CD14-positive monocyte (primary cell): ENCODE data around the gene ADAM22. TPM values are rescaled to one million over a fixed set of nuclear protein-coding genes. Genes with fewer than 3 reads are reported as not detected.

Experiments
- DNase-seq, 3 donors: peaks; one replicate each; pipeline ENCODE4 v3.0.0-alpha.2; 2011 to 2022
- H2AFZ ChIP-seq: 2 replicates; pipeline ENCODE4 v1.6.0; 2012; ENCODE audit warnings: mild to moderate bottlenecking, low read depth, low read length, inconsistent platforms; ENCODE audit not compliant: insufficient read depth, poor library complexity, severe bottlenecking
- H3K27ac ChIP-seq, 2 donors: 1 replicate in 1 of 2; 2 replicates in 1 of 2; pipeline ENCODE4 v1.5.1; 2012 to 2013; ENCODE audit warnings: low read length in 2 of 2, control low read depth in 1 of 2, inconsistent platforms in 1 of 2, low read depth in 1 of 2, mild to moderate bottlenecking in 1 of 2
- H3K27me3 ChIP-seq, 2 donors: one replicate each; pipeline versions ENCODE4 v1.6.0 to v1.6.1; 2011 to 2013; ENCODE audit warnings: low read length in 2 of 2; ENCODE audit not compliant: control insufficient read depth in 2 of 2, insufficient read depth in 2 of 2
- H3K36me3 ChIP-seq, 2 donors: replicated peaks in 1 of 2; 1 replicate in 1 of 2; 2 replicates in 1 of 2; pipeline versions ENCODE4 v1.5.1 to v1.6.1; 2012 to 2013; ENCODE audit warnings: low read length in 2 of 2, control low read depth in 1 of 2, inconsistent platforms in 1 of 2, mild to moderate bottlenecking in 1 of 2; ENCODE audit not compliant: insufficient read depth in 2 of 2, control insufficient read depth in 1 of 2
- H3K4me1 ChIP-seq, 2 donors: 1 replicate in 1 of 2; 2 replicates in 1 of 2; pipeline versions ENCODE4 v1.5.1 to v1.6.1; 2012 to 2013; ENCODE audit warnings: low read length in 2 of 2, control low read depth in 1 of 2, inconsistent platforms in 1 of 2, mild to moderate bottlenecking in 1 of 2, moderate library complexity in 1 of 2; ENCODE audit not compliant: insufficient read depth in 2 of 2, control insufficient read depth in 1 of 2
- H3K4me2 ChIP-seq: replicated peaks from 2 replicates; pipeline ENCODE3; 2012; ENCODE audit warnings: low read length, moderate library complexity, mild to moderate bottlenecking; ENCODE audit not compliant: poor library complexity, severe bottlenecking; ENCODE audit errors: extremely low read depth
- H3K4me3 ChIP-seq, 3 experiments: fragments of 200-600 bp in 1 of 3; sonication (generic) in 1 of 3; replicated peaks in 1 of 3; 1 replicate in 2 of 3; 2 replicates in 1 of 3; pipeline ENCODE4 v1.5.1; 2011 to 2013; ENCODE audit warnings: low read length in 3 of 3, mild to moderate bottlenecking in 3 of 3, control low read depth in 2 of 3, low read depth in 2 of 3, inconsistent platforms in 1 of 3, moderate library complexity in 1 of 3
- H3K79me2 ChIP-seq: 2 replicates; pipeline ENCODE4 v1.6.0; 2012; ENCODE audit warnings: mild to moderate bottlenecking, control low read depth, inconsistent platforms, low read length, moderate library complexity; ENCODE audit not compliant: insufficient read depth
- H3K9ac ChIP-seq: 2 replicates; pipeline ENCODE4 v1.6.0; 2017; ENCODE audit warnings: low read length, mild to moderate bottlenecking; ENCODE audit not compliant: insufficient read depth, poor library complexity, severe bottlenecking
- H3K9me3 ChIP-seq, 2 donors: replicated peaks in 1 of 2; 1 replicate in 1 of 2; 2 replicates in 1 of 2; pipeline versions ENCODE4 v1.5.1 to v1.6.1; 2012 to 2013; ENCODE audit warnings: low read length in 2 of 2, control low read depth in 1 of 2; ENCODE audit not compliant: control insufficient read depth in 1 of 2, insufficient read depth in 1 of 2
- H4K20me1 ChIP-seq: 2 replicates; pipeline ENCODE4 v1.6.0; 2012; ENCODE audit warnings: mild to moderate bottlenecking, low read length, control low read depth, moderate library complexity; ENCODE audit not compliant: insufficient read depth
- H3K27ac Mint-ChIP-seq, 7 donors: one replicate each; pipeline ENCODE4 v1.8.0; 2020; ENCODE audit warnings: mild to moderate bottlenecking in 7 of 7, mixed read lengths in 7 of 7, moderate library complexity in 6 of 7, inconsistent platforms in 2 of 7
- H3K27me3 Mint-ChIP-seq, 3 donors: one replicate each; pipeline ENCODE4 v1.8.0; 2021 to 2022; ENCODE audit warnings: low read depth in 3 of 3, mild to moderate bottlenecking in 3 of 3, mixed read lengths in 3 of 3, moderate library complexity in 3 of 3, inconsistent platforms in 1 of 3
- H3K36me3 Mint-ChIP-seq, 2 donors: one replicate each; pipeline ENCODE4 v1.8.0; 2020; ENCODE audit warnings: mixed read lengths in 2 of 2, inconsistent platforms in 1 of 2, mild to moderate bottlenecking in 1 of 2
- H3K4me1 Mint-ChIP-seq: one replicate; pipeline ENCODE4 v1.8.0; 2020; ENCODE audit warnings: mild to moderate bottlenecking, mixed read lengths
- H3K4me3 Mint-ChIP-seq, 2 donors: one replicate each; pipeline ENCODE4 v1.8.0; 2020; ENCODE audit warnings: mild to moderate bottlenecking in 2 of 2, mixed read lengths in 2 of 2, moderate library complexity in 1 of 2
- H3K9me3 Mint-ChIP-seq, 7 donors: one replicate each; pipeline ENCODE4 v1.8.0; 2020 to 2022; ENCODE audit warnings: mixed read lengths in 7 of 7, mild to moderate bottlenecking in 6 of 7, moderate library complexity in 6 of 7, inconsistent platforms in 2 of 7
- WGBS: methylation state at CpG from one replicate; pipeline ENCODE4 v1.1.5; 2013; ENCODE audit warnings: missing lambda C conversion rate; ENCODE audit not compliant: insufficient coverage; 5-methylcytosine and 5-hydroxymethylcytosine counted together
- intact Hi-C, 2 donors: fragments of 100-400 bp; cut with micrococcal nuclease; formaldehyde crosslinking; loops; one replicate each; pipeline versions ENCODE4 v1.15.0 to v1.15.1; 2023
- polyA plus RNA-seq, 3 donors: library from polyadenylated mRNA; depleted of rRNA in 1 of 3; unstranded in 2 of 3; stranded (reverse) in 1 of 3; fragments of 300-500 nt in 2 of 3; fragments of >200 nt in 1 of 3; fragmentation: Illumina TruSeq in 2 of 3; gene quantifications; 1 replicate in 2 of 3; 2 replicates in 1 of 3; pipeline ENCODE4 v1.2.3, GENCODE V29; 2012 to 2021
- TF ChIP-seq, protein P1 (sequence below): fragments of 200-600 bp; IDR thresholded peaks from one replicate; pipeline ENCODE4 v1.8.0; 2022; ENCODE audit warnings: antibody characterized with exemption, mild to moderate bottlenecking

Gene ADAM22
- polyA plus RNA-seq, 3 donors: 0.01 to 0.17 TPM; not detected in 1

DNA sequence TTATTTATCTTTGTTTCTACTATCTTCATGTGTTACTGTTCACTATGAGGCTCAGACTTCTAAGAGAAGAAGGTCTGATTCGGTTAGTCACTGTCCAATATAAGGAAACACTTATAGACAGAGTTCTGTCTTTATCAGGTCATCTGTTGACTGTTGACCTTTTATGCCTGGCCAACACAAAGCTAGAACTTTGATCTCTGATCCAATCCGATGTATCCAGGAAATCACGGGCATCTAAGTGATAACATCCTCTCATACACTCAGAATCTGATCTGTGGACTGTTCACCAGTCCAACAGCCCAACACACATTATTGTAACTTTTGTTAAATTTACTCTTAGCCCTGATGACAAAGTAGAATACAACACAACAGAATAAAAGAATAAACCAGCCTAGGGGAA, 171.2 kb downstream of the ADAM22 start:
- WGBS: 100% methylated on average over 2 of the region's 3 CpGs

DNA sequence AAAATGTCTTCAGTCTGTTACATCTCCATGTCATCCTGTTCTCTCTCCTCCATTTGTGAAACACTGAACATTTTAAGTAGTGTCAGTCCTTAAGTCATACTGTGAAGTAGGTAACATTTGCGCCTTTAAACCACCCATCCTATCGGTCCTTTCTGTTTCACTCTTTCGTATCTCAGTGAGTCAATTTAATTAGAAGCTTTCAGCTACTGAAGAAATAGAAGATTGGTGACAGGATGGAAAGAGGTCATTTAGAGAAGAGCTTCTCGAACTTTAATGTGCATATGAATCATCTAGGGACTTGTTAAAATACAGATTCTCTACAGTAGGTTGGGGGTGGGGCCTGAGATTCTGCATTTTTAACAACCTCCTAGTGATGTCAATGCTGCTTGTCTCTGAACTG, 172.4 kb downstream of the ADAM22 start:
- 100% methylated on average over 1 of the region's 4 CpGs for WGBS
- Mint-ChIP-seq H3K9me3 (no peaks in the 10 kb centered on the region), H3K27ac (no peak overlapping the region), H3K4me3 (no peak overlapping the region), H3K27me3 (no peaks in the 10 kb centered on the region), H3K4me1 (no peaks in the 10 kb centered on the region), H3K36me3 (no peaks in the 10 kb centered on the region)
- H3K9ac ChIP-seq: no peak overlapping the region
- TF ChIP-seq, protein P1, sequence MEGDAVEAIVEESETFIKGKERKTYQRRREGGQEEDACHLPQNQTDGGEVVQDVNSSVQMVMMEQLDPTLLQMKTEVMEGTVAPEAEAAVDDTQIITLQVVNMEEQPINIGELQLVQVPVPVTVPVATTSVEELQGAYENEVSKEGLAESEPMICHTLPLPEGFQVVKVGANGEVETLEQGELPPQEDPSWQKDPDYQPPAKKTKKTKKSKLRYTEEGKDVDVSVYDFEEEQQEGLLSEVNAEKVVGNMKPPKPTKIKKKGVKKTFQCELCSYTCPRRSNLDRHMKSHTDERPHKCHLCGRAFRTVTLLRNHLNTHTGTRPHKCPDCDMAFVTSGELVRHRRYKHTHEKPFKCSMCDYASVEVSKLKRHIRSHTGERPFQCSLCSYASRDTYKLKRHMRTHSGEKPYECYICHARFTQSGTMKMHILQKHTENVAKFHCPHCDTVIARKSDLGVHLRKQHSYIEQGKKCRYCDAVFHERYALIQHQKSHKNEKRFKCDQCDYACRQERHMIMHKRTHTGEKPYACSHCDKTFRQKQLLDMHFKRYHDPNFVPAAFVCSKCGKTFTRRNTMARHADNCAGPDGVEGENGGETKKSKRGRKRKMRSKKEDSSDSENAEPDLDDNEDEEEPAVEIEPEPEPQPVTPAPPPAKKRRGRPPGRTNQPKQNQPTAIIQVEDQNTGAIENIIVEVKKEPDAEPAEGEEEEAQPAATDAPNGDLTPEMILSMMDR: no peak
- no peaks in the 10 kb centered on the region for H4K20me1 ChIP-seq
- no peak for DNase-seq
- no peaks in the 10 kb centered on the region for H3K27me3 ChIP-seq
- H3K4me2 ChIP-seq: no peak overlapping the region
- no peaks in the 10 kb centered on the region for H3K79me2 ChIP-seq
- no peak overlapping the region for H3K27ac ChIP-seq
- H3K9me3 ChIP-seq: no peaks in the 10 kb centered on the region
- no peaks in the 10 kb centered on the region for H3K4me1 ChIP-seq
- intact Hi-C loops: no loop called here
- no peak overlapping the region for H2AFZ ChIP-seq
- no peaks in the 10 kb centered on the region for H3K36me3 ChIP-seq
- H3K4me3 ChIP-seq: no peak overlapping the region

More for the DNA sequence above, 171.2 kb downstream of the ADAM22 start:
- Mint-ChIP-seq H3K9me3 (no peaks in the 10 kb centered on the region), H3K4me3 (no peak overlapping the region), H3K4me1 (no peaks in the 10 kb centered on the region), H3K27me3 (no peaks in the 10 kb centered on the region), H3K36me3 (no peaks in the 10 kb centered on the region), H3K27ac (no peak overlapping the region)
- TF ChIP-seq, protein P1: no peak
- Histone ChIP-seq H3K9me3 (no peaks in the 10 kb centered on the region), H3K4me2 (no peak overlapping the region), H3K4me3 (no peak overlapping the region), H3K4me1 (no peaks in the 10 kb centered on the region), H3K79me2 (no peaks in the 10 kb centered on the region), H3K27me3 (no peaks in the 10 kb centered on the region), H3K27ac (no peak overlapping the region), H3K9ac (no peak overlapping the region), H4K20me1 (no peaks in the 10 kb centered on the region), H3K36me3 (no peaks in the 10 kb centered on the region), H2AFZ (no peak overlapping the region)
- intact Hi-C loops: no loop called here
- no peak for DNase-seq
